Activated CD4-positive, alpha-beta T cell treated with anti-CD3 and anti-CD28 coated beads, Interleukin-2, amount 50 U/mL, for 4 hours (primary cell): ENCODE measurements around the gene ICE2.

Experiments used
- DNase-seq, 2 experiments: peaks; one replicate each; pipeline ENCODE4 v3.0.0-alpha.2; 2020

ICE2 gene

DNA sequence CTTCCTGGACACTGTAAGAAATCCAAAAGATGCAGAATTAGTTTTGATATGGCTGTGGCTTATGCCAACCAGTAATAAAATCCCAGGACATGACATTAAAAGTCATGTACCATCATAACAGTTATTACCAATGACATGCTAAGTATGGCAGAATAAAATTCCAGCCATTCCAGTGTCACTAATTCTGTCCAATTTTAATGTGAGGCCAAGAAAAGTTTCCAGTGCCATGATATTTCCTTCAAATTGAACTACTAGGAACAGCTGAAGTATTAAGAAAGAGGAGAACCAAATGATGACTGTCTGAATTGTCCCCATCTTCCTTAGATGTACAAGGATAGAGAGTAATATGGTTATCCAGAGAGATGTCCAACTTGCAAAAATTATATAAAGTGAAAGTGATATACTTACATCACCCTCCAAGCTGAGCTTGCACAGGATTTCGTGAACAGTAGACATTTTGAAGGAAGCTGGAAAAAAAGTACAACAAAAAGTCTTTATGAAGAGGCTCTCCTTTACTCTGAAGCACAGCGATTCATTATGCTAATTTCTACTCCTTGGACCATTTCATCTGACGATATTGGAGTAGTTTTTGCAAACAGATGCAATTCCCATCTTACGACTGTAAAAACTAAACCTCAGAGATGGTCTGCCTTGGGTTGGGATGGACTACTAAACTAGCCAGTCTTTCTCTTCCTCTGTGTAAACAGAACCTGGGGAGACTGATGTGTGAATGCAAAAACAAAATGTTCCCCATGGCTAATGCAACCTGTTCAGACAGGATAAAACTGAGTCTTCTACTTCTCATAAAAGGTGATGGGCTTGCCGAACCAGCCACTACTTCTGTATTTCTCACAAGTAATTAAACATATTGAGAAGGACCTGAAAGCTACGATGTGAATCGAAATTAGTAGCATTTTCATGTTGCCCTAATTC, 93.1 kb downstream of the ICE2 start:
- DNase-seq = no peak

DNA sequence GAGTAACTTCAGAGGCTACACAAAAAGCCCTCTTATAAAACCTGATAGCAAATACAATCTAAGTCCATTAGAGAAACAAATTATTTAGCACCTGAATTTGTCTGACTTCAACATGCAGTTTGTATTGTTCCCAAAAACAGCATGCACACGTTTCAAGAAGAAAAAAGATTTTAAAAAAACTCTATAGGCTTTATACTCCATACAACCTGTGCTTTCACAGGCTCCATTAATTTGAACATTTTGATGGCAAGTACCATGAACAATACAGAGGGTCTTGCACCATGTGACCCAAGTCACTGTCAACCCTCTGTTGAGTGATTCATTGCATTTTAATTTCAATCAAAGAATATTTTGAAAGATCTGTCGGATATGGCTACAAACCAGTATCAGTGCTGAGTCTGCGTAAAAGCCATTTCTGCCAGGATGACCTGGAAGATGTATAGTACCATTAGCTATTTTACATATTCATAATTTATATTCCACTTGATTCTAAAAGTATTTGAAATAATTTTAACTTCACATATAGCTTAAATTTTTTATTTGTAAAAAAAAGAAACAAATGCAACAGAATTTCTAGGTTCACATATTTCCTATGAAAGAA, 94.3 kb downstream of the ICE2 start:
- no peak for DNase-seq

DNA sequence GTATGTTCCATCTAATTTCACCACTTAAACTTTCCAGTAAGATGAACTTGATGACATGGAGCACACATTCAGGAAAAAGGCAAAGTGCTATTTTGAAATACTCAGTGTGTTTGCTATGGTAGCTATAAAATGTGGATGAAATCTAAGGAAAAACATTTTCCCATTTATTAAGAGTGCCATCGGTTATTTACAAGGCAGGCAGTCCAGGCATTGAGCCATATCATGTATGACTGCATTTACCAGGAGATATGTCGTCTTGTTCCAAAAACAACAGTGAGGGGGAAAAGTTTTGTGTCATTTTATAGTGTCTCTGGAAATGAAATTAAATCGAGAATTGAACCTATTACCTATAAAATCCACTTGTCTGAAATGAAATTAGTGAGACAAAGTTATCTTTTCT, 94.9 kb downstream of the ICE2 start:
- DNase-seq = no peak

- DNase-seq = no peak
Observed at GRCh38 chr15:60382773-60383674, 95.9 kb downstream of the ICE2 start.

- DNase-seq = no peak
Observed at GRCh38 chr15:60381148-60381788, 97.7 kb downstream of the ICE2 start.

DNA sequence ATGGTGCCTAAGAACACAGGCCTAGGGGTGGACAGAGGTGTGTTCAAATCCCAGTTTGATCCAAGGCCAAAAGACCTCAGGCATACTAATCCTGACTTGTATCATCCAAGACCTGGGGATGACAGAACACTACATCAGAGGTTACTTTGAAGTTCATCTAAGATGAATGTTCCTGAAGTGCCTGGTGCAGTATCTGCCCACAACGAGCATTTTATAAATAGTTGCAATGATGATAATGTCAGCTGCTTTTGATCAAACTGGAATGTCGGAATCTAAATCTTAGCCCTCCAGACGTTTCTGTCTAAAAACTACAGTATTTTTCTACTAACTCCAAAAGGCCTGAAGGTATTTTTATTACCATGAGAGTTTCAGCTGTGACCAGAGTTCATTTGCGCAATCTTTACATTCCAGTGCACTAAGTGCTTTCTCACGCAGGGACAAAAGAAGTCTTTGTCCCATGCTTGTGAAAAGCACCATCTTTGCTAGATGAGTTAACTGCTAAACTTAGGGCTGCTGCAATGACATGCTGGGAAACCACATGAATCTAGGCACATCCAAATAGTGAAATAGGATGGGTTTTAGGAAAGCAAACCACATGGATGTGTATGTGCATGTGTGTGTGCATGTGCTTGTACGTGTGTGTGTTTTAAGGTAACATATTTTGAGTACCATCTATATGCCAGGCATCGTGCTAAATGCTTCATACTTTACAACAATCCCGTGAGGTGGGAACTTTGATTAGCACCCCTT, 99.2 kb downstream of the ICE2 start:
- DNase-seq = no peak

GRCh38 chr15:60379185-60379524, 99.8 kb downstream of the ICE2 start:
- DNase-seq = no peak

GRCh38 chr15:60376677-60377095, 102.3 kb downstream of the ICE2 start:
- no peak for DNase-seq

DNA sequence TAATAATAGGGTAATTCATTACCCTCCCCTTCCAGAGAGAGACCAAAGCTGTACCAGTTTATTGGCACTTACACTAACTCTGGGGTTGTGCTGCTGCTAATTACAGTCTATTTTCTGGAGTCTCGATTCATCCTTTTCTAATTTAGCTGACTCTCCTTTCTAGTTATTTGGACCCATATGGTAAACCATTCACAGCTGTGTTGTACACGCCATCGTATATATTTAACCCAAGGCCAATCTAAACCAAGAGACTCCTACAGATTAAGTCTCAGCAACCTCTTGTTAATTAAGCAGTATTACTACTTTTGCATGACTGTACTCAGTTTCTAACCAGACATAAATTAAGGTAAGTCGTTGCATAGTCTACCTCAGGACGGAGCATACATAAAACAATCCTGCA, 103.6 kb downstream of the ICE2 start:
- no peak for DNase-seq

GRCh38 chr15:60374628-60375081, 104.3 kb downstream of the ICE2 start:
- no peak for DNase-seq

DNA sequence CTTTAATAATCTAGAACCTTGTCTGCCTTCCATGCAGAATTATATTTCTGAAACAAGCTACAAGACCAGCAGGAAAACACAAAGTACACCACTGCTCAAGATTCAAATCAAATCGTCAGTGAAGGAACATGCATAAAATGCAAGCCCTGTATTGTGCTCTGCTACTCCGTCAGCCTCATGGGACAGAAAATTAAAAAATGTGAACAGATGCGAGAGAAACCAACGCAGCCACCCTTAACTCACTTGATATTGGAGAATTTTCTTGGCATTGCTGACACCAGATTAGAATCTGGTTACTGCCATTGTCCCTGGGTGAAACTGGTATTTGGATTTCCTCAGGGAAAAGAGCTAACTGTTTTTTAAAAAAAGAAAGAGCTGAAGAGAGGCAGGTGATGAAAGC, 104.7 kb downstream of the ICE2 start:
- DNase-seq = no peak

DNA sequence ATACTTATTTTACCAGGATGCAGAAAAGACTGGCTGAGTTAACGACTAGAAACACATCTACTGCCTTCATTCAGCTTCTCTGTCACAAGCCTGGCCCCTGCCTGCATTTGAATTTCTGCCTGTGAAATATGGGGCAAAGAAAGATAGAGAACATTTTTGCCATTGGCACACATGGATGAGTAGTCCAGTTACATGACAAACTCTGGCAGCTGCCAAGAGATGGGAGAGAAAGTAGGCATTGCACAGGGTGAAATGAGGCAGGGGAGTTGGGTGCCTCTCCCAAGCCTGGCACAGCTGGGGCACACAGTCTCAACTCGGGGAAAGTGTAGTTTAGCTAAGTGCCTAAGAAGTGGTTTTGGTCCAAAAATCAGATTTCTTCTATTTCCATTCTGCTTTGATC, 105.2 kb downstream of the ICE2 start:
- DNase-seq = no peak

DNA sequence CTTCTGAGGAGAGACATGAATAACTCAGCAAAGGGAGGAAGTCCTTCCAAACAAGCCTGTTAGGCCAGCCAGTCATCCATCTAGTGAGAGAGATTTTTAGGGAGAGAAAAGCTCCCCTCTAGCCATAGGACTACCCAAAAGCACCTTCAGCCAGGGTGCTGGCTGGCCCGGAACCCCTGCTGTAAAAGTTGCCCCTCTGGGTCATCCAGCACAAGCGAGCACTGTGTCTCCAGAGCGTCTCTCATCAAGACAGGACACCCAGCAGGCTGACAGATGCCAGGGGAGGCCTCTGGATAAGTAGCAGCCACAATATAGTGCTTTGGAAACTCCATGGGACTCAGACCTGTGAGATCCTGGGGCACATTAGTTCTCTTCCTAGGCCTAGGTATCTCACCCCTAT, 105.6 kb downstream of the ICE2 start:
- DNase-seq = no peak

DNA sequence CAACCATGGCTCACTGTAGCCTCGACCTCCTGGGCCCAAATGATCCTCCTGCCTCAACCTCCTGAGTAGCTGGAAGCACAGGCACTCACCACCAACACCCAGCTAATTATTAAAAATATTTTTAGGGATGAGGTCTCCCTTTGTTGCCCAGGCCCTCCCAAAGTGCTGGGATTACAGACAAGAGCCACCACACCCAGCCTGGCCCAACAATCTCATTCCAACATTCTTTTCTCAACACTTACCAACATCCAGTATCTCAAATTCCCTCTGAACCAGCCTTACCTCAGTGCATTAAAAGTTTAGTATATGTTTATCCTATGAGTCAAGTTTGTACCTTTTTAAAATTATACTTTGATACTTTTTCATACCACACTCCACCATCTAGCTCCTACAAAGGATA, 106.2 kb downstream of the ICE2 start:
- no peak for DNase-seq

DNA sequence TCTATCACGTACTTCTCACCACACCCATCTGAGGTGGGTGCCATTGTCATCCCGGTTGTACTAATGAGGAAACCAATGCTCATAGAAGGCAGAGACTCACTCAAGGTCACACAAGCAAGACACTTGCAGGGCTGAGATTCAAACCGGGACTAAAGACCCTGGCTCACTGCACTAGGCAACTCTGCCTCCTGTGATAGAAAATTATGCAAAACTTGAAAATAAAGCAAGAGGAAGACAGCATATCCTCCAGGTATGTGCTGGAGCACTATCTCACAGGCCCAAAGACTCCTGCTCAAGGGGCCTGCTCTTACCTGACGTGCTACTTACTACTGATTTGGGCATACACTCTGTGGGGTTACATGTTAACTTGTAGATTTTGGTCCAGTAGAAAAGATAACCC, 106.7 kb downstream of the ICE2 start:
- DNase-seq = no peak

DNA sequence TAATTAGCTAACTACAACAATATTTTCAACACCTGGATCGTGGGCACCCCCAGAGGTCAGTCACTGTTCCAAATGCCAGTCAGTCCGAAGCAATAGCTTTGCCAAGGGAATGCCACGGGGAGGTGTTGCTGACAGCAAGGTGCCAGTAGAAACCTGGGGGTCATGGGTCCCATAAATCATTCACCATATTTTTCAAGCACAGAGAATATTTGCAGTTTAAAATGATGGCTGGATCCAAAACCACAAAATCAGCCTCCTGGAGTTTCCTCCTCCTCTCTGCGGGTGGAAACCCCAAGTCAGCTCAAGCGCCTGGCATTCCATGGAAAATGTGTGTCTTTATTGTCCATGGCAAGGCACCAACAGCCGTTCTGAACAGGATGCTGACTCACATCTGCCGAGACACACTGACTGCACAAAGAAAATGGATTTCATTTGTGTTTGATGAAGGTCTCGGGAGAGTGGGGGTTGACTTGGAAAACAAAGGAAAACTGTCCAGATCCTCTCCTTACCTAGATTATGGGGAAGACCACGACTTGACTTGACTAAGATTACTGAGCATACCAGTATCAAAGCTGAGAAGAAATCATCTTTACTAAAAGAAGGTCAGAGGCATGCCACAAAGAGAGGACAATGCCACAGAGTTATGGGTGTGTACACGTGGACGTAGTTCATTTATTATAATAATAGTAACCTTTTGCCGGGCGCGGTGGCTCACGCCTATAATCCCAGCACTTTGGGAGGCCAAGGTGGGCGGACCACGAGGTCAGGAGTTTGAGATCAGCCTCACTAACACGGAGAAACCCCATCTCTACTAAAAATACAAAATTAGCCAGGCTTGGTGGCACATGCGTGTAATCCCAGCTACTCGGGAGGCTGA, 107.5 kb downstream of the ICE2 start:
- peak; percentile 28 to 36 for DNase-seq

DNA sequence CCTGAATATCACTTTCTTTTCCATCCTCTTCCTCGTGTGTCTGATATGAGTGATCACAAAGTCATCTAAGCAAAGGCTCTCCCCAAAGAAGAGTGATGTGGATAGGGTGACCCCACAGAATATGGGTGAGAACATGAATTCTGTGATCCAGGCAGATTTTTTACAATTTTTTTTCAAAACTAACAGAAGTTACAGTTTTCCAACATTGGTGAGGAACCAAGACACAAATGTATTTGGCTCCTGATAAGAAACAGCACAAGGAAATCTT, 108.1 kb downstream of the ICE2 start:
- no peak for DNase-seq

DNA sequence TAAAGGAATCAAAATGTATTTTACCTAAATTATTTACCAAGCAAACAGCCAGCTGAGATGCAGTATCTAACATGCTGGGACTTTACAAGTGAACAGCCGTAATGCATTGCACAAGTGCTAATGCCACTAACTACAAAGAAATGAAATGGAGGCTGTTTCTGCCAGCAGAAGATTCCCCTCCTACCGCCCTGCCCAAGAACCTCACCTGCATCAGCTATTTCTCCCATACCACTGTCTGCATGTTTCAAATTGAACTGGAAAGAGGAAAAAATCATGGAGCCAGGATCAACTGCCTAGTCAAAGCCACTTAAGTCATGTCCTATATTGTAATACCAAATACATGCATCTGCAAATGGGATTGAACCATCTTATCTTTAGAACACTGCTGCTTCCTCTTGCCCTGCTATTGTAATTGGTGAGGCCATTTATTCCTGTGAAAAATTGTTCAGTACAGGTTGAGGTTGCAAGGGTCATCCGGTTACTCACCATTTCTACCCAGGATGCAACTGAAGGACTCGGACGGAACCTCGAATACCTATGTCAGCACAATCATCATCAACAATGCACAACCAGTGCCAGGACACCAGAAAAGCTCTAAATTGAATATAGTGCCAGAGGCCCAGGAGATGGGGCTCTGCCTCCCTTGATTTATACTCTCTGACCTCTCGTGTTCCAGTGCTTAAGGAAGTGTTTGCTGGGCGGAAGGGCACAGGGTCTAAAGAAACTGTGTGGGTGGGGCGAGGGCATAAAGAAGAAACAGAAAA, 108.7 kb downstream of the ICE2 start:
- DNase-seq = no peak

GRCh38 chr15:60369696-60370095, 109.2 kb downstream of the ICE2 start:
- no peak for DNase-seq
